Liver (tissue), 9 donors: ENCODE measurements around the gene CENPU. TPM values are rescaled to one million over a fixed set of nuclear protein-coding genes. Genes with fewer than 3 reads are reported as not detected.

Source experiments
- DNase-seq: peaks from one replicate; pipeline ENCODE4 v3.0.0-alpha.2; 2017; ENCODE audit warnings: low spot score
- H3K27ac ChIP-seq, 2 donors: one replicate each; pipeline ENCODE4 v1.7.0; 2013; ENCODE audit warnings: inconsistent platforms in 2 of 2, low read length in 2 of 2, control low read depth in 1 of 2, low read depth in 1 of 2, mild to moderate bottlenecking in 1 of 2
- H3K27me3 ChIP-seq, 4 donors: one replicate each; pipeline versions ENCODE4 v1.6.1 to v1.7.0; 2013; ENCODE audit warnings: low read length in 3 of 4, inconsistent platforms in 1 of 4, mild to moderate bottlenecking in 1 of 4, moderate library complexity in 1 of 4; ENCODE audit not compliant: control insufficient read depth in 4 of 4, insufficient read depth in 4 of 4
- H3K36me3 ChIP-seq, 4 donors: one replicate each; pipeline versions ENCODE4 v1.6.1 to v1.7.0; 2013; ENCODE audit warnings: low read length in 3 of 4, mild to moderate bottlenecking in 3 of 4, low read depth in 1 of 4, moderate library complexity in 1 of 4; ENCODE audit not compliant: control insufficient read depth in 4 of 4, insufficient read depth in 3 of 4
- H3K4me1 ChIP-seq, 4 donors: one replicate each; pipeline versions ENCODE4 v1.6.1 to v1.7.0; 2013; ENCODE audit warnings: low read length in 3 of 4, mild to moderate bottlenecking in 3 of 4, moderate library complexity in 1 of 4; ENCODE audit not compliant: control insufficient read depth in 4 of 4, insufficient read depth in 4 of 4
- H3K4me3 ChIP-seq, 3 donors: one replicate each; pipeline versions ENCODE4 v1.6.1 to v1.7.0; 2013; ENCODE audit warnings: low read length in 3 of 3, control low read depth in 1 of 3, low read depth in 1 of 3, mild to moderate bottlenecking in 1 of 3
- H3K9ac ChIP-seq, 2 donors: one replicate each; pipeline ENCODE4 v1.7.0; 2013; ENCODE audit warnings: low read length in 2 of 2, mild to moderate bottlenecking in 2 of 2, moderate library complexity in 2 of 2, control low read depth in 1 of 2, low read depth in 1 of 2
- H3K9me3 ChIP-seq, 4 donors: one replicate each; pipeline versions ENCODE4 v1.6.1 to v1.7.0; 2013; ENCODE audit warnings: low read length in 3 of 4; ENCODE audit not compliant: control insufficient read depth in 4 of 4
- CTCF ChIP-seq: fragments of 150-350 bp; IDR thresholded peaks from 2 replicates; pipeline ENCODE4 v1.5.1; 2017; ENCODE audit warnings: improper control_type of control experiment, low read depth, low read length; ENCODE audit not compliant: missing input control
- EGR1 ChIP-seq, 2 donors: IDR thresholded peaks; 2 replicates each; pipeline ENCODE4 v1.6.1; 2016 to 2018; ENCODE audit warnings: antibody characterized with exemption in 2 of 2, low read depth in 2 of 2
- FOXA2 ChIP-seq: IDR thresholded peaks from 2 replicates; pipeline ENCODE4 v1.6.1; 2016; ENCODE audit warnings: antibody characterized with exemption
- GABPA ChIP-seq, 2 donors: IDR thresholded peaks in 1 of 2; conservative IDR thresholded peaks in 1 of 2; 2 replicates each; pipeline ENCODE4 v1.6.1; 2016; ENCODE audit warnings: antibody characterized with exemption in 2 of 2, mild to moderate bottlenecking in 1 of 2, moderate library complexity in 1 of 2
- HNF4A ChIP-seq, 2 donors: conservative IDR thresholded peaks; 2 replicates each; pipeline ENCODE4 v1.6.1; 2016; ENCODE audit warnings: antibody characterized with exemption in 2 of 2, mild to moderate bottlenecking in 2 of 2
- HNF4G ChIP-seq: IDR thresholded peaks from 2 replicates; pipeline ENCODE4 v1.6.1; 2016; ENCODE audit warnings: antibody characterized with exemption
- JUND ChIP-seq, 2 donors: IDR thresholded peaks; 2 replicates each; pipeline ENCODE4 v1.6.1; 2016; ENCODE audit warnings: antibody characterized with exemption in 2 of 2
- MAX ChIP-seq: IDR thresholded peaks from 2 replicates; pipeline ENCODE4 v1.6.1; 2016; ENCODE audit warnings: antibody characterized with exemption
- NR2F2 ChIP-seq: IDR thresholded peaks from 2 replicates; pipeline ENCODE4 v1.6.1; 2016; ENCODE audit warnings: antibody characterized with exemption
- RAD21 ChIP-seq, 2 donors: IDR thresholded peaks; 2 replicates each; pipeline ENCODE4 v1.6.1; 2016; ENCODE audit warnings: antibody characterized with exemption in 2 of 2, mild to moderate bottlenecking in 2 of 2
- REST ChIP-seq: IDR thresholded peaks from 2 replicates; pipeline ENCODE4 v1.6.1; 2016; ENCODE audit warnings: antibody characterized with exemption, mild to moderate bottlenecking
- RXRA ChIP-seq, 2 donors: IDR thresholded peaks; 2 replicates each; pipeline ENCODE4 v1.6.1; 2017 to 2018; ENCODE audit warnings: antibody characterized with exemption in 2 of 2, mild to moderate bottlenecking in 1 of 2
- TAF1 ChIP-seq: conservative IDR thresholded peaks from 2 replicates; pipeline ENCODE4 v1.6.1; 2016; ENCODE audit warnings: antibody characterized with exemption, mild to moderate bottlenecking
- YY1 ChIP-seq: IDR thresholded peaks from 2 replicates; pipeline ENCODE4 v1.6.1; 2016; ENCODE audit warnings: antibody characterized with exemption, mild to moderate bottlenecking
- ZBTB33 ChIP-seq: IDR thresholded peaks from 2 replicates; pipeline ENCODE4 v1.6.1; 2016; ENCODE audit warnings: antibody characterized with exemption
- WGBS: extraction: QIAGEN DNeasy Blood & Tissue Kit; methylation state at CpG from one replicate; pipeline ENCODE4 v1.1.7; 2013; 5-methylcytosine and 5-hydroxymethylcytosine counted together
- polyA plus RNA-seq, 2 donors: library from polyadenylated mRNA; stranded (reverse) in 1 of 2; unstranded in 1 of 2; fragments of 200-250 nt in 1 of 2; fragments of >200 nt in 1 of 2; fragmentation: Nextera tagmentation in 1 of 2; extraction: Ambion mirVana in 1 of 2; gene quantifications; one replicate each; pipeline versions ENCODE4 v1.2.1 to v1.2.3, GENCODE V29; 2013 to 2015
- total RNA-seq, 2 donors: library from RNA; depleted of rRNA; stranded (reverse); fragments of >200 nt; gene quantifications; one replicate each; pipeline ENCODE4 v1.2.3, GENCODE V29; 2014
- donor health status: healthy.
- donor health status: healthy.
- donor health status: healthy.
- donor health status: healthy.
- donor health status: healthy.

The CENPU gene
- total and polyA plus RNA-seq, 4 donors, result 1.2 to 22.0 (median 1.8) TPM

- H3K27ac ChIP-seq, result no peak overlapping the region
- H3K27me3 ChIP-seq, result no peaks in the 10 kb centered on the region
Measured at GRCh38 chr4:184752496-184753275, 18.8 kb upstream of the CENPU start.

GRCh38 chr4:184751585-184751956 lies 17.7 kb upstream of the CENPU start:
- Histone ChIP-seq H3K4me3 (no peak overlapping the region), H3K9ac (no peak overlapping the region), H3K27me3 (no peaks in the 10 kb centered on the region), H3K36me3 (peaks cover 6 to 31% (median 22%) of the 10 kb centered on the region in 4 donors), H3K9me3 (no peaks in the 10 kb centered on the region), H3K27ac (no peak overlapping the region), H3K4me1 (peaks cover 3 to 34% (median 17%) of the 10 kb centered on the region in 4 donors)
- WGBS, result 57% methylated on average over 6 of the region's 6 CpGs
- no peak for TF ChIP-seq HNF4G
- TF ChIP-seq EGR1 (IDR thresholded peaks at IDR 0.05; ENCODE audit: low read depth in 2 of 2), result no peak
- no peak for TF ChIP-seq YY1
- no peak for TF ChIP-seq ZBTB33
- peak in 1 of 2 donors; percentile 27 for TF ChIP-seq JUND (IDR thresholded peaks at IDR 0.05)
- DNase-seq, result no peak

More at GRCh38 chr4:184752496-184753275, 18.8 kb upstream of the CENPU start:
- Histone ChIP-seq H3K4me1 (peaks cover 2 to 23% (median 6%) of the 10 kb centered on the region in 4 donors), H3K9me3 (no peaks in the 10 kb centered on the region), H3K4me3 (no peak overlapping the region), H3K36me3 (peaks cover 9 to 42% (median 33%) of the 10 kb centered on the region in 4 donors), H3K9ac (no peak overlapping the region)
- DNase-seq, result no peak
- 78% methylated on average over 9 of the region's 9 CpGs for WGBS
- TF ChIP-seq CTCF, result no peak
- peak in 1 of 2 donors; percentile 9 for TF ChIP-seq JUND (IDR thresholded peaks at IDR 0.05)

- H3K9ac ChIP-seq, result no peak overlapping the region
- DNase-seq, result no peak
- H3K27ac ChIP-seq, result no peak overlapping the region
- no peak overlapping the region for H3K4me3 ChIP-seq
- no peaks in the 10 kb centered on the region for H3K27me3 ChIP-seq
- no peaks in the 10 kb centered on the region for H3K9me3 ChIP-seq
- 67% methylated on average over 8 of the region's 8 CpGs for WGBS
- H3K36me3 ChIP-seq, result peaks cover 3 to 26% (median 17%) of the 10 kb centered on the region in 4 donors
- peaks cover 3 to 39% (median 21%) of the 10 kb centered on the region in 4 donors for H3K4me1 ChIP-seq
- no peak for TF ChIP-seq HNF4G
- no peak for TF ChIP-seq MAX
- no peak for TF ChIP-seq GABPA (IDR thresholded peaks at IDR 0.05 in 1 of 2, conservative IDR thresholded peaks at IDR 0.05 in 1 of 2)
- TF ChIP-seq YY1, result no peak
- TF ChIP-seq RAD21 (IDR thresholded peaks at IDR 0.05), result no peak
- TF ChIP-seq REST, result no peak
- TF ChIP-seq EGR1 (IDR thresholded peaks at IDR 0.05; ENCODE audit: low read depth in 2 of 2), result no peak
- no peak for TF ChIP-seq JUND (IDR thresholded peaks at IDR 0.05)
- no peak for TF ChIP-seq CTCF
- TF ChIP-seq NR2F2, result no peak
- no peak for TF ChIP-seq HNF4A (conservative IDR thresholded peaks at IDR 0.05)
- no peak for TF ChIP-seq RXRA (IDR thresholded peaks at IDR 0.05)
- no peak for TF ChIP-seq FOXA2
- no peak for TF ChIP-seq TAF1
Measured at GRCh38 chr4:184750926-184751584, 17.2 kb upstream of the CENPU start.
